ENCODE measurements around the gene ATP6V0A1.
"Not testable (repeated sequence)": the region's sequence is repeated elsewhere in the genome, so short reads cannot be mapped to it uniquely, and the experiment has no call there.

ATP6V0A1 gene

DNA sequence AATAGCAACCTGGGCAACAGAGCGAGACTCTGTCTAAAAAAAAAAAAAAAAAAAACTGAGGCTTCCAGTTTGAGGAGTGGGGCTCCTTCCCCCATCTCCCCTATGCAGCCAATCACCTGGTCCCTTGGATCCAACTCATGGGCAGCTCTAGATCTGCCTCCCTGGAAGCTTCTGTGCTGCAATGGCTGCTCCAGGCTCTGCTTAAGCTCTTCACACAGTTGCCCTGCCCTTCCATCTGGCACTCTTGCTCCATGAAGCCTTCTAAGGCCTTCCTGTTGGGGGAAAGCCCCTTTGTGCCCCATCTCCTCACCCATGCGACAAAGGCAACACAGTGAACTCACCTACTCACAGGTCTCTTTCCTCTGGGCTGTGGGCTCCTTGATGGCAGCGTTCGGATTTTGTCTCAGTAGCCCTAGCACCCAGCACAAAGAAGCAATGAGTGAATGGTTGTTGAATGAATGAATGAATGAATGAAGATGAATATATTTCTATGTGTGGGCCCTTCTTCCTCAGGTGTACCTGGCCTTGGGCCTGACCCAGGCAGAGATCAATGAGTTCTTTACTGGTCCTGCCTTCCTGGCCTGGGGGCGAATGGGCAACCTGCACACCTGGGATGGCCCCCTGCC is 79.3 kb downstream of the ATP6V0A1 start:
- DNase-seq (ENCODE audit: low read depth in 1 of 2, low spot score in 1 of 2), result no peak

DNA sequence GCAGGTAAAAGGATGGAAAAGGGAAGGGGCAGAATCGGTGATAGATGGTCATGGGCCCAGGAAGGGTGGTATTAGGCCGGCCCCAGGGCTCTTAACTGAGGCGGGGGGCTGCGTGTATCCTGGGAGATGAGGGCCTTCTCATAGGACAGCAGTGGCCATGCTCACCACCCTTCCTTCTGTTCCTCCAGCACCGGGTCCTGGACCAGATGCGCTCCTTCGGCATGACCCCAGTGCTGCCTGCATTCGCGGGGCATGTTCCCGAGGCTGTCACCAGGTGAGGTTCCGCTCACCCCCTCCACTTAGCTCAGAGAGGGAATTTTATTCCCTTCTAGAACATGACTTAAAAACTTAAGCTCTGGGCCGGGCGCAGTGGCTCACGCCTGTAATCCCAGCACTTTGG is 79.8 kb downstream of the ATP6V0A1 start:
- no peak for DNase-seq (ENCODE audit: low read depth in 1 of 2, low spot score in 1 of 2)

DNA sequence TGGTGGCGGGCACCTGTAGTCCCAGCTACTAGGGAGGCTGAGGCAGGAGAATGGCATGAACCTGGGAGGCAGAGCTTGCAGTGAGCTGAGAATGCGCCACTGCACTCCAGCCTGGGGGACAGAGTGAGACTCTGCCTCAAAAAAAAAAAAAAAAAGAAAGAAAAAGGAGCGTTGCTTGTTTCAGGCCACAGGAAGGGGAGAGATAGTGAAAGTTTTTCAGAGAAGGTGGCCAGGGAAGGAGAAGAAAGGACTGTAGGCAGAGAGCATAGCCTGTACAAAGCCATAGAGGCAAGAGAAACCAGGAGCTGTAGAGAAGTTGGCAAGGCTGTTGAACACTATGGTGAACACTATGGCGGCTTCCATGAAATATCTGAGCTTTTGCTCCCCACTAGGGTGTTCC is 81.9 kb downstream of the ATP6V0A1 start:
- not testable (repeated sequence) for DNase-seq (ENCODE audit: low read depth in 1 of 2, low spot score in 1 of 2)

DNA sequence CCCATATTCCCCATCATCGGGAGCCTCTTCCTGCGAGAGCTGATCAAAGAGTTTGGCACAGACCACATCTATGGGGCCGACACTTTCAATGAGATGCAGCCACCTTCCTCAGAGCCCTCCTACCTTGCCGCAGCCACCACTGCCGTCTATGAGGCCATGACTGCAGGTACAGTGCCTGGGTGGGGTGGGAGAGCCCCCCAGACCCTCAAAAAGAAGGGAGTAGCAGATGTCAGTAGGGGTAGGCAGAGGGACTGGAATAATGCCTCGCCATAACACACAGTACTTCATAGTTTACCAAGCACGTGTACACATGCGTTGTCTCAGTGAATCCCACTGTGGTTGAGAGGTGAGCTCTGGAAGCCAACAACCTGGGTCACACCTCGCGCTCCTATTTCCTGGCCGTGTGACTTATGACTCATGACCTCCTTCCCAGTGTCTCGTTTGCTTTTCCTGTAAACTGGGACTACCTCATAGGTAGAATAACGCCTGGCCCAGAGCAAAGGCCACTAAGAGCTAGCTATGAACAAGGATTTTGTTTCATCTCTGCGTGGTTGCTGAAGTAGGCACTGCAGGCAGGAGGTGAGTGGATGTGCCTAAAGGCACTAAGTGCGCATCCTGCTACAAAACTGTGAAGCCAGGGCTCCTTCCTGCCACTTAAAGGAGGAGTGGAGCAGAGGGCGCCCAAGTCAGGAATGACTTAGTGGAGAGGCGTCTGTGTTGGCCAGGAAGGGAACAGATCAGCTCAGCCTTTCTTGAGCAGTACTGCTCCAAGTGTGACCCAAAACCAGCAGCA is 82.6 kb downstream of the ATP6V0A1 start:
- no peak for DNase-seq (ENCODE audit: low read depth in 1 of 2, low spot score in 1 of 2)

DNA sequence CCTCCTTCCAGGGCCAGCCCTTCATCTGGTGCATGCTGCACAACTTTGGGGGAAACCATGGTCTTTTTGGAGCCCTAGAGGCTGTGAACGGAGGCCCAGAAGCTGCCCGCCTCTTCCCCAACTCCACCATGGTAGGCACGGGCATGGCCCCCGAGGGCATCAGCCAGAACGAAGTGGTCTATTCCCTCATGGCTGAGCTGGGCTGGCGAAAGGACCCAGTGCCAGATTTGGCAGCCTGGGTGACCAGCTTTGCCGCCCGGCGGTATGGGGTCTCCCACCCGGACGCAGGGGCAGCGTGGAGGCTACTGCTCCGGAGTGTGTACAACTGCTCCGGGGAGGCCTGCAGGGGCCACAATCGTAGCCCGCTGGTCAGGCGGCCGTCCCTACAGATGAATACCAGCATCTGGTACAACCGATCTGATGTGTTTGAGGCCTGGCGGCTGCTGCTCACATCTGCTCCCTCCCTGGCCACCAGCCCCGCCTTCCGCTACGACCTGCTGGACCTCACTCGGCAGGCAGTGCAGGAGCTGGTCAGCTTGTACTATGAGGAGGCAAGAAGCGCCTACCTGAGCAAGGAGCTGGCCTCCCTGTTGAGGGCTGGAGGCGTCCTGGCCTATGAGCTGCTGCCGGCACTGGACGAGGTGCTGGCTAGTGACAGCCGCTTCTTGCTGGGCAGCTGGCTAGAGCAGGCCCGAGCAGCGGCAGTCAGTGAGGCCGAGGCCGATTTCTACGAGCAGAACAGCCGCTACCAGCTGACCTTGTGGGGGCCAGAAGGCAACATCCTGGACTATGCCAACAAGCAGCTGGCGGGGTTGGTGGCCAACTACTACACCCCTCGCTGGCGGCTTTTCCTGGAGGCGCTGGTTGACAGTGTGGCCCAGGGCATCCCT is 84.8 kb downstream of the ATP6V0A1 start:
- no peak for DNase-seq (ENCODE audit: low read depth in 1 of 2, low spot score in 1 of 2)

DNA sequence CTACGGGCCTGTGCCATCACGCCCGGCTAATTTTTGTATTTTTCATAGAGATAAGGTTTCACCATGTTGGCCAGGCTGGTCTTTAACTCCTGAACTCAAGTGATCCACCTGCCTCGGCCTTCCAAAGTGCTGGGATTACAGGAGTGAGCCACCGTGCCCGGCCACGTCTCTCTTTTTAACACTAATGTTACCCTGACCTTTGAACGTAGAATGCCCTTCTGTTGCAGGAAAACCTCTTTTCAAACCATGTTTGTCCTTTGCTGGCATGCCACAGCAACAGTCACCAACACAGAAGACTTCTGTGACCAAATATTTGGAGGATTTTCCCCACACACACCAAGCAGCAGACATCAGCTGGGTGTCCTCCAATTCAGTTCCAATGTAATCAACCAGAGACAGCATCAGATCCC is 86.2 kb downstream of the ATP6V0A1 start:
- DNase-seq (ENCODE audit: low read depth in 1 of 2, low spot score in 1 of 2), result no peak

DNA sequence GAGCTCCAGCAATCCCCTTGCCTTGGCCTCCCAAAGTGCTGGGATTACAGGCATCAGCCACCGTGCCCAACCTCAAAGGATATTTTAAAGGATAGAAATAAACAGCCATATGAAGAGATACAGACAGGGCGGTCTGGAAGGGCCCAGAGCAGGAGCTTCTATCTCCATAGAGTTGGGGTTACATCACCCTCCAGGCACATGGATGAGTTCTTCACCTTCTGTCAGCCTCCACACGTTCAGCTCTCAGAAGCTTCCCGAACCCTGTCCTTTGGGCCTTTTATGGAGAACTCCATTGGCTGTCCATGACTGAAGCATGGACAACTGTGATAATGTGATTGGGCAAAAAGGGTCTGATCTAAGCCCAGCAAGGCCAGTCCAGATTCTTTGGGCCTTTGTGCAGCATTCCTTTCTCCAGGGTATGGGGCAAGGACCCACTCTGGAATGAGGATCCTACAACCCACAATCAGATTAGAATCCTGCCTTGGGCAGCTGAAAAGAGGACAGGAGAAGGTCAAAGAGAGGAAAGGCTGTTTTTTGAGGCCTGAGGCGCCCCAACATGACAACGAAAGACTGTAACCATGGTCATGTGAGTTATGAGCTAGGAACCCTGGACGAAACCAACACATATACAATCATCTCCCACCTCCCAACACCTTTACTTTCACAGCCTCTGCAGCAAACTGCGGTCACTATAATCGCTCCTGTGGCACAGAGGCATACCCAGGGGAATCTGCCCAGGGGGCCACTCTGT is 87.3 kb downstream of the ATP6V0A1 start:
- not testable (repeated sequence) for DNase-seq (ENCODE audit: low read depth in 1 of 2, low spot score in 1 of 2)

DNA sequence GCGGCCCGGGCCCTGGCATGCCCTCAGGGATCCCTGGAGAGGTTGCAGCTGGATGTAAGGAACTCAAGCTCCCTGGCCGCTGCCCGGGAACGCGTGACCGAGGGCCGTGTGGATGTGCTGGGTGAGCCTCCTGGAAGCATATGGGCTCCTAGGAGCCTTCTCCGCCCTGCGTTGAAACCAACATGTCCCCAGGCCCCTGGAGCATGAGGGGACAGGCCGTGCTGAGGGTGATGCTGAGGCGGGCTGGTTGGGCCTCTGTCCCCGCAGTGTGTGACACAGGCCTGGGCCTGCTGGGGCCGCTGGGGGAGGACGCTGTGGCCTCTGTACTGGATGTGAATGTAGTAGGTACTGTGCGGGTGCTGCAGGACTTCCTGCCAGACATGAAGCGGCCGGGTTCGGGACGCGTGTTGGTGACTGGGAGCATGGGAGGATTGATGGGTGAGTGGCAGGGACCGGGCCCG is 88.4 kb downstream of the ATP6V0A1 start:
- no peak for DNase-seq (ENCODE audit: low read depth in 1 of 2, low spot score in 1 of 2)

DNA sequence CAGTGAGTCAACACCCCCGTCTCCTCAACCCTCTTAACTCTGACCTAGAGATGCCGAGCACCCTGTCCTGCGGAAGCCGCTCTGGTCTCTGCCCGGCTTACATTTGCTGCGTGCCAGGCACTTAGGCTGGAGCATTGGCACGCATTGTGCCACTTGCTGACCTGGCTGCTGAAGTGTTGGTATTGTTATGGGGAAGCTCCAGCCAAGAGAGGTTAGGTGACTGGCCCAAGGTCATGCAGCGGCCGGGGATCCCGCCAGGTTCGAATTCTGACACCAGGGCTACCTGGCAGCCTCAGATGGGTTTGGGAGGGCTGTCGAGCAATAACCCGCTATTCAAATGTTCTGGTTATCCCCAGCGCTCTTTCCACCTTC is 89.0 kb downstream of the ATP6V0A1 start:
- DNase-seq (ENCODE audit: low read depth in 1 of 2, low spot score in 1 of 2), result no peak

DNA sequence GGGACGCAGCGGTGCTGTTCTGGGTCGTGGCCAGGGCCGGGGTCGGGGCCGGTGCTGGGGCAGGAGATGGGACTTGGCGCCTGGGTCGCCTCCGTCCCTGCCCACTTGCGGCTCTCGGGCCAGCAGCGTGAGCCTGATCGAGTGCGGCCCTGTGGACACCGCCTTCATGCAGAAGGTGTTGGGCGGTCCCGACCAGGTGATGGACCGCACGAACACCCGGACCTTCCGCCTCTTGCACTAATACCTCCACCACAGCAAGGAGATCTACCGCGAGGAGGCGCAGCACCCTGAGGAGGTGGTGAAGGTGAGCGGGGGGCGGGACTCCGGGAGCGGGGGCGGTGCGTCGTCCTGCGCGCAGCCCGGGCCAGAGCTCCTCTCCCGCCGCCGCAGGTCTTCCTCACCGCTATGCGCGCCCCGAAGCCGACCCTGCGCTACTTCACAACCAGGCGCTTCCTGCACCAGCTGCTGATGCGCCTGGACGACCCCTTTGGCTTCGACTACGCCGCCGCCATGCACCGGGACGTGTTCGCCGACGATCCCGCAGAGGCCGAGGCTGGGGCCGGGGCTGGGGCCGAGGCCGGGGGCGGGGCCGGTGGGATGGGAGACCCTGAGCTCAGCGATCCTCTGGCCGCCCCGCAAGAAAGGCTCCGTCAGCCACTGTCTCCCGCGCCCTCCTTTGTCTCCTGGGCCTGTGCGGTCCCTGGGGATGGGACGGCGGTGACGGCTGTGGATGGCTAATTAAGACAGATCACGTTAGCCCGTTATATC is 89.6 kb downstream of the ATP6V0A1 start:
- DNase-seq (ENCODE audit: low read depth in 1 of 2, low spot score in 1 of 2), result peak; percentile 51 to 63

DNA sequence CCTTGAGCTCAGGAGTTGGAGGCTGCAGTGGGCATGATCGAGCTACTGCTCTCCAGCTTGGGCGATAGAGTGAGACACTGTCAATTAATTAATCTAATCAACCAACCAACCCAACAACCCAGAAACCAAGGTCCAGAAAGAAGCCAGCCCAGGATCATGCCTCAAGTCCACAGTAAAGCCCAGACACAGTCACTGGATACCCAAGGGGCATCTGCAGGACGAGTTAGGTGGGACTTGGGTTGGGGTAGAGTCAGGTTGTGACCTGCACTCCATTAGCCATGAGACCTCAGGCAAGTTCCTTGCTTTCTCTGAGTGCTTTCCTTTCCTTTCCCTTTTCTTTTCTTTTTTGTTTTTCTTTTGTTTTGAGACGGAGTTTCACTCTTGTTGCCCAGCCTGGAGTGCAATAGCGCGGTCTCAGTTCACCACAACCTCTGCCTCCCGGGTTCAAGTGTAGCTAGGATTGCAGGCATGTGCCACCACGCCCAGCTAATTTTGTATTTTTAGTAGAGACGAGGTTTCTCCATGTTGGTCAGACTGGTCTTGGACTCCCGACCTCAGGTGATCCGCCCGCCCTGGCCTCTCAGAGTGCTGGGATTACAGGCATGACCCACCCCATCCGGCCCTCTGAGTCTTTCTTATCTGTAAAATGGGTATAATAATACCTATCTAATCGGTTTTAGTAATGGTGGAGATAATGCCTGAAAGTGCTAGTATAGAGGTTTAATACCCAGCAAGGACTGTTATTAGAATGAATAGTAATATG is 90.5 kb downstream of the ATP6V0A1 start:
- DNase-seq (ENCODE audit: low read depth in 1 of 2, low spot score in 1 of 2), result no peak

DNA sequence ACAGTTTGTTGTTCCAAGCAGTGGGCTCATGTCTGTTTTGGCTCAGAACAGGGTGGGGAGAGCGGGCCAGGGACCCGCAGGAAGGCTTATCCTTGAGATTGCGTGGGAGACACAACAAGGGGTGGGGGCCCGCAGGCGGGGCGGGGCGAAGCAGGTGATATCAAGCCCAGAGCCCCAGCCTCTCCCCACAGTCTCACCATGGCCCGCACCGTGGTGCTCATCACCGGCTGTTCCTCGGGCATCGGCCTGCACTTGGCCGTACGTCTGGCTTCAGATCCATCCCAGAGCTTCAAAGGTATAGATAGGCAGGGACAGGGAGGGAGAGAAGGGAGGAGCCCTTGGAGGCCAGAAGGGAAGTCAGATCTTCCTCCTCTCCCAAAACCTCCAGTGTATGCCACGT is 94.1 kb downstream of the ATP6V0A1 start, which contains the start of gene HSD17B1:
Gene HSD17B1, plus strand, starts transcription at position 188 of the 400 bp plus-strand sequence. Its CDS starts 11 bp downstream, at position 199.
- DNase-seq (ENCODE audit: low read depth in 1 of 2, low spot score in 1 of 2), result not testable (repeated sequence)

DNA sequence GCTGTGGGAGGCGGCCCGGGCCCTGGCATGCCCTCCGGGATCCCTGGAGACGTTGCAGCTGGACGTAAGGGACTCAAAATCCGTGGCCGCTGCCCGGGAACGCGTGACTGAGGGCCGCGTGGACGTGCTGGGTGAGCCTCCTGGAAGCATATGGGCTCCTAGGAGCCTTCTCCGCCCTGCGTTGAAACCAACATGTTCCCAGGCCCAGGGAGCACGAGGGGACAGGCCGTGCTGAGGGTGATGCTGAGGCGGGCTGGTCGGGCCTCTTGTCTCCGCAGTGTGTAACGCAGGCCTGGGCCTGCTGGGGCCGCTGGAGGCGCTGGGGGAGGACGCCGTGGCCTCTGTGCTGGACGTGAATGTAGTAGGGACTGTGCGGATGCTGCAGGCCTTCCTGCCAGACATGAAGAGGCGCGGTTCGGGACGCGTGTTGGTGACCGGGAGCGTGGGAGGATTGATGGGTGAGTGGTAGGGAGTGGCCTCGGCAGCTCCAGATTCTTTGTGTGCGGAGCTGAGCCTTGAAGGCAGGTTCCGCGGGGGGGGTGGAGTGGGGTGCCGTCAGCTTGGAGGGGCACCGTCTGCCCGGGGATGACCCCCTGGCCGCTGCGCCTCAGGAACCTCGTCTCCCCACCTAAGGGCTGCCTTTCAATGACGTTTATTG is 94.6 kb downstream of the ATP6V0A1 start:
- no peak for DNase-seq (ENCODE audit: low read depth in 1 of 2, low spot score in 1 of 2)

DNA sequence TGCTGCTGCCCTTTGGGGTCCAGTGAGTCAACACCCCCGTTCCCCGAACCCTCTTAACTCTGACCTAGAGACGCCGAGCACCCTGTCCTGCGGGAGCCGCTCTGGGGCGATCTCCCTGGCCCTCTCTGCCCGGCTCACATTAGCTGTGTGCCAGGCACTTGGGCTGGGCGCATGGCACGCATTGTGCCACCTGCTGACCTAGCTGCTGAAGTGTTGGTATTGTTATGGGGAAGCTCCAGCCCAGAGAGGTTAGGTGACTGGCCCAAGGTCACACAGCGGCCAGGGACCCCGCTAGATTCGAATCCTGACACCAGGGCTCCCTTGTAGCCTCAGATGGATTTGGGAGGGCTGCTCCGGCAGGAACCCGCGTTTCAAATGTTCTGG is 95.2 kb downstream of the ATP6V0A1 start:
- no peak for DNase-seq (ENCODE audit: low read depth in 1 of 2, low spot score in 1 of 2)

DNA sequence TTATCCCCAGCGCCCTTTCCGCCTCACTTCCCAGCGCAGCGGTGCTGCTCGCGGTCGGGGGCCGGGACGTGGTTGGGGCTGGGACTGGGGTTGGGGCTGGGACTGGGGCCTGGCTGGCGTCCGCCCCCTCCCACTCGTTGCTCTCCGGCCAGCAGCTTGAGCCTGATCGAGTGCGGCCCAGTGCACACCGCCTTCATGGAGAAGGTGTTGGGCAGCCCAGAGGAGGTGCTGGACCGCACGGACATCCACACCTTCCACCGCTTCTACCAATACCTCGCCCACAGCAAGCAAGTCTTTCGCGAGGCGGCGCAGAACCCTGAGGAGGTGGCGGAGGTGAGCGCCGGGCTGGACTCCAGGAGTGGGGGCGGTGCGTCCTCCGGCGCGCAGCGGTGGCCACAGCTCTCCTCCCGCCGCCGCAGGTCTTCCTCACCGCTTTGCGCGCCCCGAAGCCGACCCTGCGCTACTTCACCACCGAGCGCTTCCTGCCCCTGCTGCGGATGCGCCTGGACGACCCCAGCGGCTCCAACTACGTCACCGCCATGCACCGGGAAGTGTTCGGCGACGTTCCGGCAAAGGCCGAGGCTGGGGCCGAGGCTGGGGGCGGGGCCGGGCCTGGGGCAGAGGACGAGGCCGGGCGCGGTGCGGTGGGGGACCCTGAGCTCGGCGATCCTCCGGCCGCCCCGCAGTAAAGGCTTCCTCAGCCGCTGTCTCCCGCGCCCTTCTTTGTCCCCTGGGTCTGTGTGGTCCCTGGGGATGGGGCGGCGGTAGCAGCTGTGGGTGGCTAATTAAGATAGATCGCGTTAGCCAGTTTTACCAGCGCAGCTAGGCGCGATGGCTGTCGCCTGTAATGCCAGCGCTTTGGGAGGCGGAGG is 95.8 kb downstream of the ATP6V0A1 start:
- peak; percentile 53 to 60 for DNase-seq (ENCODE audit: low read depth in 1 of 2, low spot score in 1 of 2)

DNA sequence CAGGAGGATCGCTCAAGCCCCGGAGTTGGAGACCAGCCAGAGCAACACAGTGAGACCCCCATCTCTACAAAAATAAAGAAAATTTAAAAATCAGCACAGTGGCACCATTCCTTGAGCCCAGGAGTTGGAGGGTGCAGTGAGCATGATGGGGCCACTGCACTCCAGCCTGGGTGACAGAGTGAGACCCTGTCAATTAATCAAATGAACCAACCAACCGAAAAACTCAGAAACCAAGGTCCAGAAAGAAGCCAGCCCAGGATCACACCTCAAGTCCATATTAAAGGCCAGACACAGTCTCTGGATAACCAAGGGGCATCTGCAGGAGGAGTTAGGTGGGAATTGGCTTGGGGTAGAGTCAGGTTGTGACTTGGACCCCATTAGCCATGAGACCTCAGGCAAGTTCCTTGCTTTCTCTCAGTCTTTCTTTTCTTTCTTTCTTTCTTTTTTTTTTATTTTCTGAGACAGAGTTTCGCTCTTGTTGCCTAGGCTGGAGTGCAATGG is 96.5 kb downstream of the ATP6V0A1 start:
- no peak for DNase-seq (ENCODE audit: low read depth in 1 of 2, low spot score in 1 of 2)

DNA sequence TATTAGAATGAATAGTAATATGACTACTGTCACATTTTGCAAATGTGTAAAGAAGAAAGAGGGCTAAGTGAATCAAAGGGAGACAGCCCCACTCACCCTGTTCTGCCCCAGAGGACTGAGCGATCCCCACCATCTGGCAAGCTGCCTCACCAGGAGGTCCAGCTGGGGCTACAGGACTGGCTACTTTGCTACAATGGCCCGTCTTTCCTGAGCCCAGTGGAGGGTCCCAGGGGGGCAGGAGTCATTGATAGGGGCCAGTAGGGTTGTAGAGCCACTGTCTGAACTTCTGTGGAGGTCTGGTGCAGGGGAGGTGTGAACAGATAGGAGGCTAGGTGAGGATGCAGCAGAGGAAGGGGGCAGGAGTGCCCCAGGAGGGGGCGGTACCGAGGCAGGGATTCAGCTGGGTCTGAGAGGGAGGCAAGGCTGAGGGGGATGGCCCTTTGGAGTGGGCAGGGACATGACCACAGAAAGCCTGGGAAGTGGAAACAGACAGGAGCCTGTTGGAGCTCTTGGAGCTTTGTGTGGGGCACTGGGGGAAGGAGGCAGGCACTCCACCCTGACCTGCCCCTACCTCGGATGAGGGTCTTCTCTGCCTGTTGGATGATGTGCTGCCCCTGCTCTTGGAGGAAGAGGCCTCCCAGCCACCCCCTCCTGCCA is 97.4 kb downstream of the ATP6V0A1 start:
- not testable (repeated sequence) for DNase-seq (ENCODE audit: low read depth in 1 of 2, low spot score in 1 of 2)

All from activated T-helper 1 cell treated with anti-CD3 and anti-CD28 coated beads, Interleukin-2, amount 50 U/mL, for 16 hours (primary cell).